Measurements from ENCODE around the gene IFT88. TPM values are rescaled to one million over a fixed set of nuclear protein-coding genes. Genes with fewer than 3 reads are reported as not detected.
A peak's percentile ranks its signal among the peaks of the same experiment; 100 is the strongest.

The IFT88 gene
- total and polyA plus RNA-seq, 2 of the 8 experiments (the other 6 are each of a cell fraction or from before 2014, with no cell fraction given): 1.7 to 5.8 TPM

DNA sequence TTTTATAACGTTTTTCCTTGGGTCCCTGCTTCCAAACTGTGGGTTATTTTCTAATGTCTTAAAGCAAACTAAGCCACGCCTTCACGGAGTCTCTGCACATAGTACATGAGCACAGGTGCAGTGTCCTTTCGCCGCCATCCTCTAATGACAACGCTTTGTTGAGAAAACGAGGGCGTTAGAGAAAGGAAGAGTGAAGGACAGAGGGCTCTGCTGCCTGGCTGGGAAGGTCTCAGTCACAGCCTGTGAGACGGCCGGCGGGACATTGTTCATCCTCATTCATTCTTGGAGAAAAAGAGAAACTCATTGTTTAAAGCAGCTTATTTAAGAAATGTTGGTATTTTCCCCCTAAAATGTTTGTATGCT is 146.0 kb downstream of the IFT88 start:
- Histone ChIP-seq H4K20me1 (replicated peaks in 1 of 2; ENCODE audit: control insufficient read depth in 1 of 2, insufficient read depth in 2 of 2, low read length in 2 of 2) (no peaks in the 10 kb centered on the region), H2BK15ac (ENCODE audit: low read length) (peak overlapping the region; percentile 75; the same call in 1 of the 2 replicates), H3K18ac (ENCODE audit: extremely low read depth, low read length) (no peak overlapping the region), H3K56ac (replicated peaks; ENCODE audit: insufficient read length, low read depth, low read length) (no peak overlapping the region), H3K9me3 (ENCODE audit: insufficient read depth in 2 of 2, low read depth in 1 of 2, low read length in 1 of 2) (no peaks in the 10 kb centered on the region), H3K4me1 (replicated peaks in 1 of 4; ENCODE audit: control insufficient read depth in 3 of 4, insufficient read depth in 4 of 4, low read length in 3 of 4) (peaks cover 2 to 9% (median 6%) of the 10 kb centered on the region in 4 experiments; a peak in 4 of 7 replicates), H2BK120ac (replicated peaks; ENCODE audit: low read depth, low read length) (no peak overlapping the region), H2AFZ (ENCODE audit: low read length) (peak overlapping the region; percentile 90), H3K23ac (ENCODE audit: insufficient read length) (no peak overlapping the region), H3K4ac (replicated peaks; ENCODE audit: insufficient read length, low read depth, low read length) (no peak overlapping the region), H3K23me2 (ENCODE audit: low read depth, low read length) (no peaks in the 10 kb centered on the region), H3K4me3 (ENCODE audit: extremely low read depth in 1 of 4, insufficient read depth in 2 of 4, low read depth in 3 of 4, low read length in 4 of 4) (peak overlapping the region in 2 of 4 experiments; percentile 10 to 52; a peak in 3 of 8 replicates), H2BK20ac (ENCODE audit: low read length) (no peak overlapping the region; the same call in 1 of the 2 replicates), H2BK5ac (ENCODE audit: low read depth, low read length) (no peak overlapping the region), H3K79me2 (ENCODE audit: control insufficient read depth in 1 of 2, insufficient read depth in 2 of 2, low read length in 2 of 2) (no peaks in the 10 kb centered on the region), H3K9ac (replicated peaks in 1 of 4; ENCODE audit: extremely low read depth in 1 of 4, low read depth in 3 of 4, low read length in 3 of 4) (no peak overlapping the region), H4K91ac (replicated peaks; ENCODE audit: insufficient read length, low read length) (no peak overlapping the region), H2BK12ac (ENCODE audit: low read depth, low read length) (peak overlapping the region; percentile 72), H3K4me2 (ENCODE audit: insufficient read depth in 1 of 2, low read depth in 2 of 2, low read length in 2 of 2) (peak overlapping the region; percentile 54 to 63), H3K14ac (ENCODE audit: insufficient read length) (no peak overlapping the region), H3K27me3 (replicated peaks in 1 of 4; ENCODE audit: control insufficient read depth in 3 of 4, extremely low read depth in 1 of 4, insufficient read depth in 3 of 4, low read length in 3 of 4) (no peaks in the 10 kb centered on the region), H4K8ac (ENCODE audit: extremely low read depth, insufficient read depth, low read length) (no peak overlapping the region), H2AK5ac (ENCODE audit: low read depth, low read length) (peak overlapping the region; percentile 32; the same call in 1 of the 2 replicates), H3K27ac (ENCODE audit: low read depth, low read length) (no peak overlapping the region), H3K79me1 (ENCODE audit: low read depth, low read length) (no peaks in the 10 kb centered on the region), H3K36me3 (ENCODE audit: control insufficient read depth in 2 of 4, insufficient read depth in 4 of 4, low read length in 3 of 4) (no peaks in the 10 kb centered on the region), H4K5ac (ENCODE audit: insufficient read length, low read depth, low read length) (peak overlapping the region; percentile 10)
- WGBS, 2 experiments (ENCODE audit: extremely low coverage in 1 of 2, insufficient coverage in 1 of 2, insufficient read length in 1 of 2, insufficient replicate concordance in 2 of 2, low coverage in 1 of 2, low lambda C conversion rate in 2 of 2, missing lambda C conversion rate in 1 of 2): 32 to 100% methylated on average over 1 to 11 of the region's 11 CpGs
- CTCF ChIA-PET (ENCODE audit: partially characterized antibody): interaction anchor here (0.6 to 4.3 kb wide), 6 partner anchors 10 to 220 kb away, joined by 3 to 26 read pairs (median 6); no protein-coding TSS in a partner anchor
- FAIRE-seq: no peak
- DNase-seq (ENCODE audit: low read depth in 1 of 2, low spot score in 2 of 2): no peak
- POLR2A ChIA-PET (ENCODE audit: partially characterized antibody): no interaction called here
- TF ChIP-seq TCF12 (IDR thresholded peaks at IDR 0.05; ENCODE audit: low read depth, low read length): no peak
- 0 out of 4 replicates have a peak, but pooled peaks of 1 of the 2 experiments have one; percentile 5 for TF ChIP-seq SIN3A (conservative IDR thresholded peaks at IDR 0.05 in 1 of 2, IDR thresholded peaks at IDR 0.05 in 1 of 2; ENCODE audit: low read depth in 1 of 2, low read length in 2 of 2)
- TF ChIP-seq RBBP5 (IDR thresholded peaks at IDR 0.05; ENCODE audit: borderline replicate concordance, low read depth, low read length): 0 out of 2 replicates have a peak, but pooled peaks have one; percentile 31
- TF ChIP-seq CEBPB (IDR thresholded peaks at IDR 0.05; ENCODE audit: low read depth, low read length): no peak

All from H1 (cell line).